ENCODE results near the gene ACOD1.
"Not testable (repeated sequence)": the region's sequence is repeated elsewhere in the genome, so short reads cannot be mapped to it uniquely, and the experiment has no call there.

The ACOD1 gene

DNA sequence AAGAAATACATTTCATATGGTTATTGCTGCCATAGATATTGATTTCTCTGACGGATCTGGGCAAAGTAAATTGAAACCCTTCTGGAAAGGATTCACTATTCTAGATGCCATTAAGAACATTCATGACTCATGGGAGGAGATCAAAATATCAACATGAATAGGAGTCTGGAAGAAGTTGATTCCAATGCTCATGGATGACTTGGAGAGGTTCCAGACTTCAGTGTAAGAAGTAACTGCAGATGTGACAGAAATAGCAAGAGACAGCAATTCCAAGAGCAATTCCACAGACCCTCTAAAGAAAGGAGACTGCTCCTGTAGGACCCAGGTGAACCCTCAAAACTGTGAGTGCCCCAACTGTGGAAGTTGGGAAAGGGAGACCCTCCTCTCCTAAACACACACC lies 31.2 kb upstream of the ACOD1 start:
- TF ChIP-seq, protein P1, sequence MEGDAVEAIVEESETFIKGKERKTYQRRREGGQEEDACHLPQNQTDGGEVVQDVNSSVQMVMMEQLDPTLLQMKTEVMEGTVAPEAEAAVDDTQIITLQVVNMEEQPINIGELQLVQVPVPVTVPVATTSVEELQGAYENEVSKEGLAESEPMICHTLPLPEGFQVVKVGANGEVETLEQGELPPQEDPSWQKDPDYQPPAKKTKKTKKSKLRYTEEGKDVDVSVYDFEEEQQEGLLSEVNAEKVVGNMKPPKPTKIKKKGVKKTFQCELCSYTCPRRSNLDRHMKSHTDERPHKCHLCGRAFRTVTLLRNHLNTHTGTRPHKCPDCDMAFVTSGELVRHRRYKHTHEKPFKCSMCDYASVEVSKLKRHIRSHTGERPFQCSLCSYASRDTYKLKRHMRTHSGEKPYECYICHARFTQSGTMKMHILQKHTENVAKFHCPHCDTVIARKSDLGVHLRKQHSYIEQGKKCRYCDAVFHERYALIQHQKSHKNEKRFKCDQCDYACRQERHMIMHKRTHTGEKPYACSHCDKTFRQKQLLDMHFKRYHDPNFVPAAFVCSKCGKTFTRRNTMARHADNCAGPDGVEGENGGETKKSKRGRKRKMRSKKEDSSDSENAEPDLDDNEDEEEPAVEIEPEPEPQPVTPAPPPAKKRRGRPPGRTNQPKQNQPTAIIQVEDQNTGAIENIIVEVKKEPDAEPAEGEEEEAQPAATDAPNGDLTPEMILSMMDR (IDR thresholded peaks at IDR 0.05) = no peak
- Histone ChIP-seq H3K36me3 (no peaks in the 10 kb centered on the region), H3K4me1 (ENCODE audit: control insufficient read depth in 1 of 2, insufficient read depth in 1 of 2, low read depth in 1 of 2, low read length in 1 of 2) (no peaks in the 10 kb centered on the region), H3K27me3 (no peaks in the 10 kb centered on the region), H3K27ac (no peak overlapping the region), H3K4me3 (ENCODE audit: low read depth in 1 of 2, low read length in 1 of 2) (no peak overlapping the region), H3K9me3 (no peaks in the 10 kb centered on the region)

DNA sequence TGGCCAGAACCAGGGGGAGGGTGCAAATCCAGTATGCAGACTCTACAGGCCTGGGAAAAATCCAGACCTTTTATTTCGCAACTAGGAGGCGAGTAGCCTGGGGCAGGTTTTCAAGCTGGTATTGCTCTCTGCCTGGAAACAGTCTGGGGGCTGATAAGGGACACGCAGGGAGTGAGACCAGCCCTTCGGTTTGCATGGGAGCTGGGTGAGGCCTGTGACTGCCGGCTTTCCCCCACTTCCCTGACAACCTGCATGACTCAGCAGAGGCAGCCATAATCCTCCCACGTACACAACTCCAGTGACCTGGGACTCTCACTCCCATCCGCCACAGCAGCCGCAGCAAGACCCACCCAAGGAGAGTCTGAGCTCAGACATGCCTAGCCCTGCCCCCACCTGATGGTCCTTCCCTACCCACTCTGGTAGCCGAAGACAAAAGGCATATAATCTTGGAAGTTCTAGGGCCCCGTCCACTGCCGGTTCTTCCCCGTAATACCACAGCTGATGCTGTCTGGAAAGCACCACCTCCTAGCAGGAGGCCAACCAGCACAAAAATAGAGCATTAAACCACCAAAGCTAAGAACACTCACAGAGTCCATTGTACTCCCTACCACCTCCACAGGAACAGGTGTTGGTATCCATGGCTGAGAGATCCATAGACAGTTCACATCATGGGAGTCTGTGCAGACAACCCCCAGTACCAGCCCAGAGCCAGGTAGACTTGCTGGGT lies 30.4 kb upstream of the ACOD1 start:
- H3K36me3 ChIP-seq; H3K27ac ChIP-seq; H3K9me3 ChIP-seq; H3K27me3 ChIP-seq; H3K4me3 ChIP-seq (ENCODE audit: low read depth in 1 of 2, low read length in 1 of 2); H3K4me1 ChIP-seq (ENCODE audit: control insufficient read depth in 1 of 2, insufficient read depth in 1 of 2, low read depth in 1 of 2, low read length in 1 of 2): not testable (repeated sequence)

DNA sequence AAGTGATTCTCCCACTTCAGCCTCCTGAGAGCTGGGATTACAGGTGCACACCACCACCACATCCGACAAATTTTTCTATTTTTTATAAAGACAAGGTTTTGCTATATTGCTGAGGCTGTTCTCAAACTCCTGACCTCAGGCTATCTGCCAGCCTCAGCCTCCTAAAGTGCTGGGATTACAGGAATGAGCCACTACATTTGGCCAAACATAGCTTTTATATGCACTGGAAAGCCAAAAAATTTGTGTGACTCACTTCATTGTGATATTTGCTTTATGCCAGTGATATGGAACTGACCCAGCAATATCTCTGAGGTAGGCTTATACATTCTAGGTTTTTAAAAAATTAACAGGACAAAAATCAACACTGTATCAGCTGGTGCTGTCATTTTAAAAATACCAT lies 26.8 kb upstream of the ACOD1 start:
- Histone ChIP-seq H3K9me3 (no peaks in the 10 kb centered on the region), H3K4me1 (ENCODE audit: control insufficient read depth in 1 of 2, insufficient read depth in 1 of 2, low read depth in 1 of 2, low read length in 1 of 2) (no peaks in the 10 kb centered on the region), H3K27ac (no peak overlapping the region), H3K27me3 (no peaks in the 10 kb centered on the region), H3K36me3 (no peaks in the 10 kb centered on the region), H3K4me3 (ENCODE audit: low read depth in 1 of 2, low read length in 1 of 2) (no peak overlapping the region)
- TF ChIP-seq, protein P1 (IDR thresholded peaks at IDR 0.05) = no peak

DNA sequence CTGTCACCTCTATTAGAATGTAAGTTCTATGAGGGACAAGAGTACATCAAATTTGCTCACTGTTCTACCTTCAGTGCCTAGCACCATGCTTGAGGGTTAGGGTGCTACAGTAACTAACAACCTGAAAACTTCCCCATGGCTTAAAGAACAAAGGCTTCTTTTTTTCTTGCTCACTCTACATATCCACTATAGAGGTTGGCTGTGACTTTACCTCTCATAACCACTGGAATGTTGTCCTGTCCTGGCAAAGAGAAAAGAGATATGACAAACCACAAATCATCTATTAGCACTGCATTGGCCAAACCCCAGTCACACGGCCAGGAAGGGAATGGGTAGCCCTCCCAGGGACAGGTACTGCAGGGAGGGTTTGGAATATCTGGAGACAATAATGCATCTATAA lies 23.2 kb upstream of the ACOD1 start:
- H3K27ac ChIP-seq = no peak overlapping the region
- H3K36me3 ChIP-seq = no peaks in the 10 kb centered on the region
- H3K9me3 ChIP-seq = no peaks in the 10 kb centered on the region
- H3K4me3 ChIP-seq (ENCODE audit: low read depth in 1 of 2, low read length in 1 of 2) = no peak overlapping the region
- TF ChIP-seq, protein P1 (IDR thresholded peaks at IDR 0.05) = no peak
- H3K4me1 ChIP-seq (ENCODE audit: control insufficient read depth in 1 of 2, insufficient read depth in 1 of 2, low read depth in 1 of 2, low read length in 1 of 2) = no peaks in the 10 kb centered on the region
- H3K27me3 ChIP-seq = no peaks in the 10 kb centered on the region

DNA sequence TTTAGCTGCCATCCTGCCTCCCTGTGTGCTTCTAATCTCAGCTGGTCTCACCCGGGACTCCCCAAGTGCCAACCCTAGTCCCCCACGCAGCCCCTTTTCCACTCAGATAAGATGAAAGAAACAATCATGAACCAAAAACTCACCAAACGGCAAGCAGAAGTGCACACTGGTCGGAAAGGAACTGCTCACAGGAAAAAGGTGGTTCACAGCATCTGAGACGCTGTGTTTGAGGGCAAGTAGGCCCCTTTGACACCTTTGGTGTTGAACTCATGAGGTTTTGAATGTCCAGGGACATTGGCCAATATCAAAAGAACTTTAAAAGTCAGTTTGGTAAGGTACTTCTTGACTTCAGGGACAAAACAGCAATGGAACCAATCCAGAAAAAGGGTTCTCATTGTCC lies 20.4 kb upstream of the ACOD1 start:
- Histone ChIP-seq H3K27ac (no peak overlapping the region), H3K36me3 (no peaks in the 10 kb centered on the region), H3K4me3 (ENCODE audit: low read depth in 1 of 2, low read length in 1 of 2) (no peak overlapping the region), H3K27me3 (no peaks in the 10 kb centered on the region), H3K9me3 (no peaks in the 10 kb centered on the region), H3K4me1 (ENCODE audit: control insufficient read depth in 1 of 2, insufficient read depth in 1 of 2, low read depth in 1 of 2, low read length in 1 of 2) (no peaks in the 10 kb centered on the region)
- TF ChIP-seq, protein P1 (IDR thresholded peaks at IDR 0.05) = no peak

DNA sequence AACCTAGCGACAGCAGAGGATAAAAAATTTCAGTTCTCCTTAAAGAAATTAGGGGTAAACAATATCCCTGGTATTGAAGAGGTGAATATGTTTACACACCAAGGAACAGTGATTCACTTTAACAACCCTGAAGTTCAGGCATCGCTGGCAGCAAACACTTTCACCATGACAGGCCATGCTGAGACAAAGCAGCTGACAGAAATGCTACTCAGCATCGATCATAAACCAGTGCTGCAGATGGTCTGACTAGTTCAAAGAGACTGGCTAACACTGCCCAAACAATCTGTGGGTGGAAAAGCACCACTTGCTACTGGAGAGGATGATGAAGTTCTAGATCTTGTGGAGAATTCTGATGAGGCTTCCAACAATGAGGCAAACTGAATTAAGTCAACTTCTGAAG lies 19.9 kb upstream of the ACOD1 start:
- Histone ChIP-seq H3K4me3 (ENCODE audit: low read depth in 1 of 2, low read length in 1 of 2) (no peak overlapping the region), H3K36me3 (no peaks in the 10 kb centered on the region), H3K4me1 (ENCODE audit: control insufficient read depth in 1 of 2, insufficient read depth in 1 of 2, low read depth in 1 of 2, low read length in 1 of 2) (no peaks in the 10 kb centered on the region), H3K27me3 (no peaks in the 10 kb centered on the region), H3K27ac (no peak overlapping the region), H3K9me3 (no peaks in the 10 kb centered on the region)
- TF ChIP-seq, protein P1 (IDR thresholded peaks at IDR 0.05) = no peak

Measured in neutrophil (primary cell).